ENCODE measurements around the gene SNRK. TPM values are rescaled to one million over a fixed set of nuclear protein-coding genes. Genes with fewer than 3 reads are reported as not detected.

The SNRK gene
- total RNA-seq, 1 experiment from 2014 or later: 7.3 TPM

GRCh38 chr3:43345877-43346276 is 59.5 kb downstream of the SNRK start:
- Histone ChIP-seq H3K4me3 (ENCODE audit: low read depth, low read length, poor library complexity, severe bottlenecking) (no peak overlapping the region), H3K27ac (ENCODE audit: low read depth, low read length, poor library complexity, severe bottlenecking) (no peak overlapping the region), H3K27me3 (replicated peaks; ENCODE audit: insufficient read depth, low read depth, low read length, poor library complexity) (no peaks in the 10 kb centered on the region), H3K9me3 (ENCODE audit: low read depth, low read length, poor library complexity, severe bottlenecking) (no peaks in the 10 kb centered on the region), H3K36me3 (ENCODE audit: insufficient read depth, low read length, poor library complexity, severe bottlenecking) (no peaks in the 10 kb centered on the region), H3K4me1 (ENCODE audit: insufficient read depth, low read length, poor library complexity, severe bottlenecking) (no peaks in the 10 kb centered on the region)
- ChIA-PET POLR2A (ENCODE audit: low non-redundant PET) (no interaction called here), CTCF (no interaction called here)
- no peak for DNase-seq (ENCODE audit: low spot score)
- TF ChIP-seq EZH2 (IDR thresholded peaks at IDR 0.05; ENCODE audit: borderline replicate concordance, low read depth, low read length, poor library complexity, severe bottlenecking) (no peak), CTCF (conservative IDR thresholded peaks at IDR 0.05; ENCODE audit: low read depth, low read length) (no peak)
- no TSS peak for BruUV-seq (replicated peaks)
- intact Hi-C loops (cut with micrococcal nuclease; ENCODE audit: unreplicated experiment): no loop called here

GRCh38 chr3:43346978-43347749 is 60.8 kb downstream of the SNRK start:
- no peaks in the 10 kb centered on the region for H3K36me3 ChIP-seq (ENCODE audit: insufficient read depth, low read length, poor library complexity, severe bottlenecking)
- ChIA-PET CTCF (no interaction called here), POLR2A (ENCODE audit: low non-redundant PET) (no interaction called here)
- TF ChIP-seq EZH2 (IDR thresholded peaks at IDR 0.05; ENCODE audit: borderline replicate concordance, low read depth, low read length, poor library complexity, severe bottlenecking): no peak
- TF ChIP-seq CTCF (conservative IDR thresholded peaks at IDR 0.05; ENCODE audit: low read depth, low read length): no peak
- H3K4me3 ChIP-seq (ENCODE audit: low read depth, low read length, poor library complexity, severe bottlenecking): no peak overlapping the region
- H3K4me1 ChIP-seq (ENCODE audit: insufficient read depth, low read length, poor library complexity, severe bottlenecking): no peaks in the 10 kb centered on the region
- intact Hi-C loops (cut with micrococcal nuclease; ENCODE audit: unreplicated experiment): no loop called here
- H3K27me3 ChIP-seq (replicated peaks; ENCODE audit: insufficient read depth, low read depth, low read length, poor library complexity): no peaks in the 10 kb centered on the region
- no peaks in the 10 kb centered on the region for H3K9me3 ChIP-seq (ENCODE audit: low read depth, low read length, poor library complexity, severe bottlenecking)
- BruUV-seq (replicated peaks): no TSS peak
- no peak for DNase-seq (ENCODE audit: low spot score)
- no peak overlapping the region for H3K27ac ChIP-seq (ENCODE audit: low read depth, low read length, poor library complexity, severe bottlenecking)

GRCh38 chr3:43347774-43348173 is 61.4 kb downstream of the SNRK start:
- ChIA-PET CTCF (no interaction called here), POLR2A (ENCODE audit: low non-redundant PET) (no interaction called here)
- intact Hi-C loops (cut with micrococcal nuclease; ENCODE audit: unreplicated experiment): no loop called here
- no peaks in the 10 kb centered on the region for H3K36me3 ChIP-seq (ENCODE audit: insufficient read depth, low read length, poor library complexity, severe bottlenecking)
- TF ChIP-seq EZH2 (IDR thresholded peaks at IDR 0.05; ENCODE audit: borderline replicate concordance, low read depth, low read length, poor library complexity, severe bottlenecking): no peak
- TF ChIP-seq CTCF (conservative IDR thresholded peaks at IDR 0.05; ENCODE audit: low read depth, low read length): no peak
- no peaks in the 10 kb centered on the region for H3K4me1 ChIP-seq (ENCODE audit: insufficient read depth, low read length, poor library complexity, severe bottlenecking)
- no peaks in the 10 kb centered on the region for H3K27me3 ChIP-seq (replicated peaks; ENCODE audit: insufficient read depth, low read depth, low read length, poor library complexity)
- no peak overlapping the region for H3K27ac ChIP-seq (ENCODE audit: low read depth, low read length, poor library complexity, severe bottlenecking)
- BruUV-seq (replicated peaks): no TSS peak
- no peaks in the 10 kb centered on the region for H3K9me3 ChIP-seq (ENCODE audit: low read depth, low read length, poor library complexity, severe bottlenecking)
- DNase-seq (ENCODE audit: low spot score): no peak
- no peak overlapping the region for H3K4me3 ChIP-seq (ENCODE audit: low read depth, low read length, poor library complexity, severe bottlenecking)

Measured in A673 (cell line).